Adrenal gland (tissue), 19 donors: ENCODE results near the gene MUC13. TPM values are rescaled to one million over a fixed set of nuclear protein-coding genes. Genes with fewer than 3 reads are reported as not detected.

Experiments used
- DNase-seq, 7 donors: peaks; one replicate each; pipeline ENCODE4 v3.0.0-alpha.2; 2019 to 2020
- H3K27ac ChIP-seq, 5 donors: fragments of 200-600 bp; sonication (generic) in 4 of 5; 1 replicate in 3 of 5; 2 replicates in 2 of 5; pipeline versions ENCODE4 v1.5.1 to v1.8.0; 2016 to 2020; ENCODE audit warnings: mild to moderate bottlenecking in 1 of 5
- H3K27me3 ChIP-seq: fragments of 200-600 bp; 2 replicates; pipeline ENCODE4 v1.8.0; 2021
- H3K36me3 ChIP-seq, 2 donors: fragments of 200-600 bp; replicated peaks in 1 of 2; 1 replicate in 1 of 2; 2 replicates in 1 of 2; pipeline versions ENCODE4 v1.5.1 to v1.8.0; 2018 to 2022
- H3K4me1 ChIP-seq, 2 donors: fragments of 200-600 bp; replicated peaks in 1 of 2; 1 replicate in 1 of 2; 2 replicates in 1 of 2; pipeline versions ENCODE4 v1.5.1 to v1.8.0; 2018 to 2021
- H3K4me3 ChIP-seq, 4 donors: fragments of 200-600 bp; sonication (generic) in 3 of 4; one replicate each; pipeline ENCODE4 v1.5.1; 2016 to 2018
- H3K9me3 ChIP-seq, 3 donors: fragments of 200-600 bp; sonication (generic) in 1 of 3; replicated peaks in 1 of 3; 1 replicate in 2 of 3; 2 replicates in 1 of 3; pipeline versions ENCODE4 v1.5.1 to v1.8.0; 2016 to 2021
- POLR2A ChIP-seq, 2 donors: fragments of 450-650 bp; IDR thresholded peaks; one replicate each; pipeline ENCODE4 v1.6.1; 2017; ENCODE audit warnings: antibody characterized with exemption in 2 of 2, mild to moderate bottlenecking in 2 of 2, moderate library complexity in 1 of 2
- WGBS, 4 donors: extraction: QIAGEN DNeasy Blood & Tissue Kit in 2 of 4; methylation state at CpG; one replicate each; pipeline versions ENCODE4 v1.1.5 to v1.1.7; 2013 to 2017; 5-methylcytosine and 5-hydroxymethylcytosine counted together
- intact Hi-C, 2 donors: fragments of 100-400 bp; cut with DNase I; formaldehyde crosslinking; loops; one replicate each; pipeline versions ENCODE4 v1.14.1 to v1.15.0; 2022 to 2023
- long read RNA-seq, 10 donors: library from polyadenylated mRNA in 3 of 10; unstranded in 2 of 10; stranded (forward) in 1 of 10; transcript quantifications; one replicate each; pipeline ENCODE4 v2.0.0 and lab custom pipeline, GENCODE V29; 2021 to 2026
- polyA plus RNA-seq, 3 donors: library from polyadenylated mRNA; stranded (reverse); fragments of 200-250 nt in 2 of 3; fragments of 350-450 nt in 1 of 3; fragmentation: Illumina TruSeq in 1 of 3; extraction: RNeasy Lipid Tissue Mini Kit (QIAGEN cat#74804) in 1 of 3; gene quantifications; one replicate each; pipeline ENCODE4 v1.2.3, GENCODE V29; 2013 to 2014
- total RNA-seq, 9 donors: library from RNA; depleted of rRNA in 4 of 9; stranded (reverse); fragments of >200 nt in 4 of 9; fragments of 120-200 nt in 1 of 9; fragmentation: NEBNext Ultra II Directional in 1 of 9; extraction: Animal tissue kit (Norgen Biotek cat#: 25700) in 1 of 9; gene quantifications; one replicate each; pipeline versions ENCODE4 v1.1.0 to v1.2.4, GENCODE V29; 2013 to 2023
- TF ChIP-seq, protein P1 (sequence below), 6 experiments: fragments of 450-650 bp in 4 of 6; fragments of 200-600 bp in 2 of 6; sonication (generic) in 1 of 6; IDR thresholded peaks; 1 replicate in 5 of 6; 2 replicates in 1 of 6; pipeline versions ENCODE4 v1.5.1 to v1.8.0; 2016 to 2021; ENCODE audit warnings: antibody characterized with exemption in 6 of 6, mild to moderate bottlenecking in 2 of 6, moderate library complexity in 1 of 6
- donor health status: healthy with polysubstance abuse.
- donor health status: Bipolar disorder and iron deficiency.
- donor health status: DM: yes; HTN: yes; CAD: no.
- donor health status: DM: no; HTN: no; CAD: no.
- donor health status: DM: no; HTN: no; CAD: no.
- donor health status: DM: yes; HTN: yes; CAD: no.

The MUC13 gene, protein sequence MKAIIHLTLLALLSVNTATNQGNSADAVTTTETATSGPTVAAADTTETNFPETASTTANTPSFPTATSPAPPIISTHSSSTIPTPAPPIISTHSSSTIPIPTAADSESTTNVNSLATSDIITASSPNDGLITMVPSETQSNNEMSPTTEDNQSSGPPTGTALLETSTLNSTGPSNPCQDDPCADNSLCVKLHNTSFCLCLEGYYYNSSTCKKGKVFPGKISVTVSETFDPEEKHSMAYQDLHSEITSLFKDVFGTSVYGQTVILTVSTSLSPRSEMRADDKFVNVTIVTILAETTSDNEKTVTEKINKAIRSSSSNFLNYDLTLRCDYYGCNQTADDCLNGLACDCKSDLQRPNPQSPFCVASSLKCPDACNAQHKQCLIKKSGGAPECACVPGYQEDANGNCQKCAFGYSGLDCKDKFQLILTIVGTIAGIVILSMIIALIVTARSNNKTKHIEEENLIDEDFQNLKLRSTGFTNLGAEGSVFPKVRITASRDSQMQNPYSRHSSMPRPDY
- total RNA-seq (1 to 10 TPM in 1 of 9 donors, under 1 TPM in 3, not detected in 5; 0.06 to 1.5 (median 0.24) TPM), polyA plus RNA-seq (1 to 10 TPM in 1 of 3 donors, under 1 TPM in 2; 0.08 to 2.6 (median 0.10) TPM)
- long read RNA-seq, donor 1, result 0 reads
- long read RNA-seq, donor 2, result 0 reads
- long read RNA-seq, donor 3, result 0 reads
- long read RNA-seq, donor 4, result 0 reads
- long read RNA-seq, donor 5, result 0 reads
- long read RNA-seq, donor 6, result 0 reads
- long read RNA-seq, donor 7, result 0 reads
- long read RNA-seq, donor 8, result 0 reads
- long read RNA-seq, donor 9, result 0 reads
- long read RNA-seq, donor 10, result 0 reads

DNA sequence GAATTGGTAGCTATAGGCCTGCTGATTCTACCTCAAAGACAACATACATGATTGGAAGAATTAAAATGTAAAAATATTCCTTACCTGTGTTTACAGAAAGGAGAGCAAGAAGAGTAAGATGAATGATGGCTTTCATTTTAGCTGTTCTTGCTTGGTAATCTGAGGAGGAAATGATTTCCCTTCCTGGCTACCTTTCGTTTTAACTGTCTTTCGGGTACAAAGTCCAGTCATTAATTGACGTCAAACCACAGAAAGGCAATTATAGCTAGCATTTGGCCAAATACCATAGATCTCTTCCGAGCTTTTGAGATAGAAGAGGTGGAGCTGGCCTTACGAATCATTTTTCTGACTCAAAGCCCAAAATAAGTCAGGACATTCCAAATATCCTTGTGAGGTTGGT is at the start of gene MUC13:
MUC13 (minus strand) TSS at position 175 of the 400 bp plus-strand sequence; CDS start at position 136, 39 bp downstream.
- Histone ChIP-seq H3K27me3 (no peaks in the 10 kb centered on the region), H3K4me1 (no peaks in the 10 kb centered on the region), H3K27ac (no peak within 1 kb of the TSS), H3K36me3 (no peaks in the 10 kb centered on the region), H3K9me3 (no peaks in the 10 kb centered on the region), H3K4me3 (no peak within 1 kb of the TSS)
- WGBS, 4 donors, result 77 to 80% (median 79%) methylated on average over 5 of the region's 5 CpGs
- DNase-seq, result no peak
- intact Hi-C loops, result no loop called here
- no peak for TF ChIP-seq POLR2A (IDR thresholded peaks at IDR 0.05)

- Histone ChIP-seq H3K27ac (no peak overlapping the region), H3K4me3 (no peak overlapping the region), H3K36me3 (no peaks in the 10 kb centered on the region), H3K27me3 (no peaks in the 10 kb centered on the region), H3K4me1 (peaks cover 5 to 11% of the 10 kb centered on the region in 2 donors), H3K9me3 (no peaks in the 10 kb centered on the region)
- intact Hi-C loops, result no loop called here
- peak in 1 of 7 donors; percentile 13 for DNase-seq
- TF ChIP-seq, protein P1, sequence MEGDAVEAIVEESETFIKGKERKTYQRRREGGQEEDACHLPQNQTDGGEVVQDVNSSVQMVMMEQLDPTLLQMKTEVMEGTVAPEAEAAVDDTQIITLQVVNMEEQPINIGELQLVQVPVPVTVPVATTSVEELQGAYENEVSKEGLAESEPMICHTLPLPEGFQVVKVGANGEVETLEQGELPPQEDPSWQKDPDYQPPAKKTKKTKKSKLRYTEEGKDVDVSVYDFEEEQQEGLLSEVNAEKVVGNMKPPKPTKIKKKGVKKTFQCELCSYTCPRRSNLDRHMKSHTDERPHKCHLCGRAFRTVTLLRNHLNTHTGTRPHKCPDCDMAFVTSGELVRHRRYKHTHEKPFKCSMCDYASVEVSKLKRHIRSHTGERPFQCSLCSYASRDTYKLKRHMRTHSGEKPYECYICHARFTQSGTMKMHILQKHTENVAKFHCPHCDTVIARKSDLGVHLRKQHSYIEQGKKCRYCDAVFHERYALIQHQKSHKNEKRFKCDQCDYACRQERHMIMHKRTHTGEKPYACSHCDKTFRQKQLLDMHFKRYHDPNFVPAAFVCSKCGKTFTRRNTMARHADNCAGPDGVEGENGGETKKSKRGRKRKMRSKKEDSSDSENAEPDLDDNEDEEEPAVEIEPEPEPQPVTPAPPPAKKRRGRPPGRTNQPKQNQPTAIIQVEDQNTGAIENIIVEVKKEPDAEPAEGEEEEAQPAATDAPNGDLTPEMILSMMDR (IDR thresholded peaks at IDR 0.05), result no peak
- no peak for TF ChIP-seq POLR2A (IDR thresholded peaks at IDR 0.05)
- 67 to 87% (median 77%) methylated on average over 2 of the region's 2 CpGs for WGBS, 4 donors
These were observed 48.3 kb upstream of the MUC13 start for GRCh38 chr3:124982855-124983254.

DNA sequence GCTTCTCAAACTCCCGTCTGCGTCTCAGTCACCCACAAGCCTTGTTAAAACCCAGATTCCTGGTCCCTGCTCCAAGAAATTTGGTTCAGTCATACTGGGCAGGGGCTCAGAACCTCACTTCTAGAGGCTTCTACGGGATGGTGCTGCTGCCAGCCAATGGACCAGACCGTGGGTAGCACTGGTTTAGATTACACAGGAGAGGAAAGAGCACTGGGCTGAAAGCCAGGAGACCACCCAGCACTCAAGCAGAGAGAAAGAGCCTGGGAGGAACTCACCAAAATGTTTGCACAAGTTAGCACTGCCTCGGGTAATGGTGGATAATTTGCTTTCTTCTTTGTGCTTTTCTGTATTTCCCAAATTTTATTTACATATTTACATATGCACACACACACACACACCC is 46.9 kb upstream of the MUC13 start:
- no peaks in the 10 kb centered on the region for H3K36me3 ChIP-seq
- intact Hi-C loops, result no loop called here
- TF ChIP-seq, protein P1 (IDR thresholded peaks at IDR 0.05), result no peak
- no peak for TF ChIP-seq POLR2A (IDR thresholded peaks at IDR 0.05)
- 83 to 90% (median 84%) methylated on average over 5 of the region's 5 CpGs for WGBS, 4 donors
- no peaks in the 10 kb centered on the region for H3K9me3 ChIP-seq
- H3K4me3 ChIP-seq, result no peak overlapping the region
- DNase-seq, result no peak
- no peak overlapping the region for H3K27ac ChIP-seq
- H3K27me3 ChIP-seq, result no peaks in the 10 kb centered on the region
- peaks cover 5 to 10% of the 10 kb centered on the region in 2 donors for H3K4me1 ChIP-seq

DNA sequence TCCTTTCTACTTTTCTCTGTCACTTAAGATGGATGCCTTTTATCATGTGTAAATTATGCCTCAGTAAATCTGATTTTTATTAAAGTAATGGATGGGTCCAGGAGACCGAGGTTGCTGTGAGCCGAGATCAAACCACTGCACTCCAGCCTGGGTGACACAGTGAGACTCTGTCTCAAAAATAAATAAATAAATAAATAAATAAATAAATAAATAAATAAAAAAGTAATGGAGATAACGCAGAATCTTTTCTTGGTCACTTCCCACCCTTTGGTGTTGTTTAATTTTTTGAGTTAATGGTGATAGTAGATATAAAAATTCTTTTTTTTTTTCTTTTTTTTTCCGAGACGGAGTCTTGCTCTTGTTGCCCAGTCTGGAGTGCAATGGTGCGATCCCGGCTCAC is 44.1 kb upstream of the MUC13 start:
- TF ChIP-seq, protein P1 (IDR thresholded peaks at IDR 0.05), result no peak
- no peak for TF ChIP-seq POLR2A (IDR thresholded peaks at IDR 0.05)
- intact Hi-C loops, result no loop called here
- no peaks in the 10 kb centered on the region for H3K4me1 ChIP-seq
- H3K36me3 ChIP-seq, result no peaks in the 10 kb centered on the region
- H3K27me3 ChIP-seq, result no peaks in the 10 kb centered on the region
- WGBS, 4 donors, result 95 to 98% (median 98%) methylated on average over 7 of the region's 7 CpGs
- no peak overlapping the region for H3K27ac ChIP-seq
- DNase-seq, result no peak
- no peak overlapping the region for H3K4me3 ChIP-seq
- H3K9me3 ChIP-seq, result no peaks in the 10 kb centered on the region
